HG02798 (cell line): ENCODE data around the gene TMSB10.
A peak's percentile ranks its signal among the peaks of the same experiment; 100 is the strongest.

Source experiments
- ATAC-seq: cut with Tn5 transposase; IDR thresholded peaks from one replicate; pipeline ENCODE4 v1.9.1; 2021; ENCODE audit warnings: mild to moderate bottlenecking; ENCODE audit not compliant: unreplicated experiment, poor library complexity

Gene TMSB10

DNA sequence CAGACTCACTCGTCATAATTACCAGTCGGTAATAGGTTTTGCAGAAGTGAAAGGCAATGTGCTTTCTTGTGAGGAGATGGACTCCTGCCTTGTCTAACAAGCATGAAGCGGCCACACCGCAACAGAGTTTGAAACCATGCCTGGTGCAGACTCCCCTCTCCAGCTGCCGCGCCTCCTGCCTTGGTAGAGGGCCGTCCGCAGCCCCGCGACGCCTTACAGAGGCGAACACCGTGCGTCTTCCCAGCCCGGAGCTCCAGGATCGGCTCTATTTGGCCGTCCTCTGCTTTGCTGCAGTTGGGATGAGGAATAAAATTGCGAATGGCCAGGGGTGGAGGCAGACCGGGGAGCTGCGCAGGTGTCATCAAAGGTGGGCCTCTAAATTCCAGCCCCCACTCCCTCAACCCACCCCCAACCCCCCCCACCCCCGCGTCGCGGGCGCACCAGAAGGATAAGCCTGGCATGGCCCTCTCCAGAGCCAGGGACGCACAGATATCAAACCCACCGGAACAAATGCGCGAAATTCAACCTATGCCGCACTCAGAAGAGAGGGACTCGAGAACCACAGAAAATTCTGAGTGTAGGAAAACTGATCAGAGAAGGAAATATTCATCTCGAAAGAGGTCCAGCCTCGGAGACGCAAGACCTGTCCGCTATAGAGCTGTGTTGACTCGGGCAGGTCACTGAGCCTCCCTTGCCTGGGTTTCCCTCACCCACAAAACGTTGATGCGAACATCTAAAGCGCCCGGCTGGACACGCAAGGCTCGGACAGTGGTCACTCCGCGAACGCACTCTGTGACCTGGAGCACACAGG lies 25.7 kb upstream of the TMSB10 start:
- peak; percentile 63 for ATAC-seq

DNA sequence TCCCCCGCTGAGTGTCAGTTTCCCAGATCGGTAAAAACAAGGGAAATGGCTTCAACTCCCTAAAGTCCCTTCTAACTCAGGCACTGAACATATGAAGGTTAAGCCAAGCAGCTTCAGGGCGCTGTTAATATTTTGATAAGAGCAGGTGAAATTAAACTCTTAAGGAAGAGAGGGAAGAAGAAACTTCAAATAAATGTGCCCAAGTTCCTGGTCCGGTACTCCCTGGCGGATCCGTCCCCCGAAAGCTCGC lies 25.1 kb upstream of the TMSB10 start:
- no peak for ATAC-seq

DNA sequence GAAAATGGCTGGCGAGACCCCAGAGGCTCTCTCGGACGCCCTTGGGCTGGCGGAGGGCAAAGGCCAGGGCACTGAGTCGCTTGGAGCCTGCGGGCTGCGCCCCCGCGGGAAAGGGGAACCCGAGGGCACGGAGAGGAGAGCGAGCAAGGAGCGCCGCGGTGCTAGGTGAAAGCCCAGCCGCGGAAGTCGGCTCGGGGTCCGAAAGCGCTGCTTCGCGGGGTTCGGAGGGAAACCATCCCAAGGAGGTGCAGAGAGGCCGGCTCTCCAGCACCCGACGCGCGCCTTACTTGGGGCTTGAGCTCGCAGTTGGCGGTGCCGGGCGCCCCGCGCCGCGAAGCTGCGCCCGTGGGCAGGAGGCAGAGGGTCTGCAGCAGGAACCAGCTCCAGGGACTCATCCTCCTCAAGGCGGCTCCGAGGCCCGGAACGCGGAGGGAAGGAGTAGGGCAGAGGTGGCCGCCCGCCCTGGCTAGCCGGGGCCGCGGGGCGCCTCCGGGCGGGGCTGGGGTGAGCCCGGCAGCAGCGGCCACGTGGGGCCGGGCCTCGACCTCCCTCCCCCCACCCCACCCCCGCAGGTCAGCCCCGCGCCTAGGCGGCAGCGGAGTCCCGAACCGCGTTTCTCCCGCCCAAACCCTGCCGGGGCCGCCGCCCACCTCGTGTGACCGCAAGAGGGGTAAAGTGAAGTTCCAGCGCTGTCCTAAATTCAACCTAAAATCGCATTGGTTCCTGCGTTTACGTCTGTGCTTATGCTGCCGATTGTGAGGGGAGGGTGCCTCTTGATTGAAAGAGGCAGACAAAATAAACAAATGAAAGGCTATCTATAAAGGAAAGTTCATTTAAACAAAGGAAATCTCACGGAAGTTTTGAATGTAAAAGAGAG lies 24.6 kb upstream of the TMSB10 start, which contains the start of gene TRABD2A:
Gene TRABD2A, minus strand, starts transcription at position 440 of the 877 bp plus-strand sequence. Its CDS starts 45 bp downstream, at position 395.
- ATAC-seq: no peak

DNA sequence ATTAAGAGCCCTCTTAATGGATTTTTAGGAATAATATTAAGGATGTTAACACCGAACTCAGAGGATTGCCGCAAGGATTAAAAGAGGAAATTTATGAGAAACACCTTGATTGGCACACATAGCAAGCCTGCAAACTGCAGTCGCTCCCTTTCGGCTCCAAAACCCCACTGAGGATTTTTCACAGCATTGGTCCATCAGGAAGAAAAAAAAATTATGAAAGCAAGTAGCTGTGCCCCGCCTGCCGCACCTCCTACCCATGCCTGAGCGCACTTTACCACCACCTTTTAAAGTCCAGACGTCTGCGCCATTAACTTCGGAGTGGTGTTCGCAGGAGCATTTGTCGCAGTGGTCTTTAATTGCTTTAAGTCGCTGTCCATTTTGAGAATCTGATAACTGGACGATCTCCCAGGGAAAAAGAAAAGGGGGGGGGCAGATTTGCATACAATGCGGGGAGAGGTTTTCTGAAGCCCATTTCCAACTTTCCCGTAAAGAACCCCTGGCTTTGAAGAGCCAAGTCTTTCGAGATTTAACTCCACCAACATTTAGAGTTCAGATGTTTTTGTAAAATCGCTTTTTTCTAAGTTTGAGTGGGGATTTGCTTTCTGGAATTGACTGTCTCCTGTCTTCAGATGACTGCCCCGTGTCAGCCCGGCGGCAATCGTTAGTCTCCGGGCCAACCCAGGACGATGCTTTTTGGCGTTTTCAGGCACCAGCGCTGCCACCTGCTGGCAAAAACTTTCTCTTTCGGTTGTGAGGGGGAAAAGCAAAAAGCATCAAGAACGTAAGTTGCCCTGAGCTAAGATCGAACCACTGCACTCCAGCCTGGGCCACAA lies 23.7 kb upstream of the TMSB10 start:
- peak; percentile 68 for ATAC-seq

DNA sequence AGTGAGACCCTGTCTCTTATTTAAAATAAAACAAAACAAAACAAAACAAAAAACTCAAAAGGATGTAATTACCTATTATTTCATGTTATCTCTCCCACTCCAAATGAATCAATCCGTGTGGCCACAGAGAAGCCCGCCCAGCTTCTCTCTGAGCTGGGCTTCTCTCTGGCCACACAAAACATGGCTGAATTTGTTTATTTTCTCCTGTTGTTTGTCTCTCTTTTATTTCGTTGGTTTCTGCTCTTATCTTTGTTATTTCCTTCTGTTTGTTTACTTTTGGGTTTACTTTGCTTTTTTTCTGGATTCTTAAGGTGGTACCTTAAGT lies 23.1 kb upstream of the TMSB10 start:
- ATAC-seq: no peak

DNA sequence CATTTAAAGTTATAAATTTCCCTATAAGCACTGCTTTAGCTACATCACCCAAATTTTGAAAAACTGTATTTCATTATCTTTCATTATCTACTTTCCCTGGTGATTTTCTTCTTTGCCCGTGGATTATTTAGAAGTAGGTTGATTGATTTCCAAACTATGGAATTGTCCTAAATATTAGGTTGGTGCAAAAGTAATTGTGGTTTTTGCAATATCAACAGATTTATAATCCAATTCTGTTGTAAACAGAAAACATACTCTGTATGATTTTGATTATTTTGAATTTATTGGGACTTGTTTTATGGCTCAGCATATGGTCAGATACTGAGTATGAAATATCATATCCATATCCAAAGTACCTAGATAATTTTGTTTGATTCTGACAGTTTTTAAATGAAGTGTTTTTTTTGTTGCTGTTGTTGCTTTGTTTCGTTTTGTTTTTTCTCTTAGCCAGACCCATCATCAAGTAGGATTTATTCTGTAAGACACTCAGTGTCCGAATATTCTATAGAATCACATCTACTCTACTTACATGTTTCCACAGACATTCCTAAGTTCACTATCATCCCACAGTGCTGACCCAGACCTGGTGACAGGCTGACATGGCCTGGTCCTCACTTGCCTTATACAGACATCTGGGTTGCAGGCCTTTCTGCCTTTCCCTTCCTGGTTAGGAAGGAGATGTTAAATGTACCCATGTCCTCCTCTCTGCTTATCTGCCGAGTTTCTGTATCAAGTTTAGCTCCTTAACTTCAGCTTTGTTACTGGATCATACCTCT lies 22.5 kb upstream of the TMSB10 start:
- no peak for ATAC-seq

DNA sequence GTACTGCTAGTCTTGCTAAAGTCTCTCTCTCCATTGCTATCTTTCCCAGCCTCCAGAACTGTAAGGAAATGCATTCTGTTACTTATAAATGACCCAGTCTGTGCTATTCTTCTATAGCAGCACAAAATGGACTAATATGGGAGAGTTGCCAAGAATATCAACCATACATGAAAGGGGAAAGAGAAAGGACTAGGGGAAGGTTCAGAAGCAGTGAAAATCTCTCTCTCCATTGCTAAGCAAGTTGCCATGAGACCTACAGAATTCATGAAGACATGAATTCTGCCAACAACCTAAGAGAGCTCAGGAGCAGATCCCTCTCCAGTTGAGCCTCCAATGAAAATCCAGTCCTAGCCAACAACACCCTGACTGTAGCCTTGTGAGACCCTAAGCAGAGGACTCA lies 21.0 kb upstream of the TMSB10 start:
- ATAC-seq: no peak

DNA sequence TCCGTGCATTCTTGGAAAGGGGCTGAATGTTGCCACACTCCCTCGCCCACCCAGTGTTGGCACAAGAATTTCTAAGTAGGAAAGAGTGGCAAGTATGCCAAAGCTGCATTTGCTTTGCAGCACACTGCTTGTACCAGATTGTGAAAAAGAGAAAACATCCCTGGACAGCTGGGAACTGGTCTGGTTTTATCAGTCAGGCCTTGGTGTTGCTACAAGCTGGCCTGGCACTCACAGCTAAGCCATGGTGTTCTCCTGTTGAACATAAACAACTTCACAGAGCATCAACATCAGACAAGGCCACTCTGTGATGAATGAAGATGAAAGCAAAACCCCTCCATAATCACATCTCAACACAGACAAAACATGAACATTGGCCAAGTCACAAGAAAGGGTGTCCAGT lies 20.3 kb upstream of the TMSB10 start:
- ATAC-seq: no peak

DNA sequence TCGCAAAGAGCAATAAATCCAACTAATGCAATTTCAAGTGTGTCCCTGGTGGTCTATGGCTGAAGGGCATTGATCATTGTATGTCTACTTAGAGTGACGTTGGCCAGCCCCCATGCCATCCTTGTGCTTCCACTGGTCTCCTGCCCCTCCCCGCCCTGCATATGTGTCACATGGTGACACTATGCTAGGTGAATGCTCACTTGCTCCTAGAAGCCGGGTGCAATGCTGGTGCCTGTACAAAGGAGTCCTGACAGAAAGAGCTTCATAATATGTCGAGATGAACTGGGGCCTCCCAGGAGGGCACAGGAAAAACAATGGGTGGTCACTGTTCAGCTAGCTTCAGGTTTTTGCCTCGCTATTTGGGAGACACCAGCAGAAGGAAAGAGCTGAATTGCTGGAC lies 18.7 kb upstream of the TMSB10 start:
- ATAC-seq: no peak

DNA sequence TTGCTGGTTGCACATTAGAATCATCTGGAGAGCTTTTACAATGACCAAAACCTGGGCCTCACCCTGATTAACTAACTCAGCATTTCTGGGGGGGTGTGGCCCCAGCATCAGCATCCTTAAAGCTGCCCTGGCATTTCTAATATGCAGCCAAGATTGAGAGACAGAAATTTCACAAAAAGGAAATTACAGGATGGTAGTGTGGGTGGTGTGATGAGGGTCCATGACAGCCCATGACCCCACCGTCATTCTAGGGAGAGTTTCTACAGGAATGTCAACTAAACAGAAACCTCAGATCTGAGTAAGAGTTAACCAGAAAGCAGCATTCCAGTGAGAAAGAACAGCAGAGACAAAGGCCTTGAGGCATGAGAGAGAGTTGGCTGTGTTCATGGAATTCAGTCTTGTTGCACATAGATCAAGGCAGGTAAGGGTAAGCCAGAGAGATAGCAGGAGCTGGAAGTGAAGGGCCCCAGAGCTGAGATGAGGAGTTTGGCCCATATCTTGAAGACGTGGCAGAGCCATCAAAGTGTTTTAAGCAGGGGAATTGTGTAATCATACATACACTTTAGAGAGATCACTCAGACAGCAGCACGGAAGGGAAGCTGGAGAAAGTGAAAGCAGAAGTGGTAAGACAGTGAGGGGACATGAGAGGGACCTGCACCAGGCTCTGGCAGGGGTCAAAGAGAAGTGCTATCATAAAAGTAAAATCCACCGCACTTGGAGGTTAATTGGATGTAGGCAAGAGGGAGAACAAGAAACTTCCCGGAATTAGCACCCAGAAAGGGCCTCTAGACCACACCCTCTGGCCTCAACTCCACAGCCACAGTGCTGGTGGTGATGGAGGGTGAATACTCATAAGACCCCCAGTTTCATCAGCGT lies 16.8 kb upstream of the TMSB10 start:
- ATAC-seq: peak; percentile 97

DNA sequence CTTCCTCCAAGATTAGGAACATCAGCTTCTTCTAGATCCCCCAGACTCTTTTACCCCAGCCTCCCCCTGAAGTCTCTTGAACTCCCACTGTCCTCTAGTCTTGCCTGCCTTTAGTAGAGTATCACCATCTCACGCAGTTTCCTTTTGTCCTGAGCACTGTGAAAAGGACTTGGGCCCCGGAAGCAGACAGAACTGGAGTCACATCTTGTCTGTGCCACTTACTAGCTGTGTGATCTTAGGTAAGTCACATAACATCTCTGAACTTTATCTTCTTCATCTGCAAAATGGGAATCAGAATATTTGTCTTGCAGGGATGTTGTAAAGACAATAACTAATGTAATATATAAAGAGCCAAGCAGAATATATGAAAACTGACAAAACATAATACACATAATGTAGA lies 16.1 kb upstream of the TMSB10 start:
- ATAC-seq: no peak

DNA sequence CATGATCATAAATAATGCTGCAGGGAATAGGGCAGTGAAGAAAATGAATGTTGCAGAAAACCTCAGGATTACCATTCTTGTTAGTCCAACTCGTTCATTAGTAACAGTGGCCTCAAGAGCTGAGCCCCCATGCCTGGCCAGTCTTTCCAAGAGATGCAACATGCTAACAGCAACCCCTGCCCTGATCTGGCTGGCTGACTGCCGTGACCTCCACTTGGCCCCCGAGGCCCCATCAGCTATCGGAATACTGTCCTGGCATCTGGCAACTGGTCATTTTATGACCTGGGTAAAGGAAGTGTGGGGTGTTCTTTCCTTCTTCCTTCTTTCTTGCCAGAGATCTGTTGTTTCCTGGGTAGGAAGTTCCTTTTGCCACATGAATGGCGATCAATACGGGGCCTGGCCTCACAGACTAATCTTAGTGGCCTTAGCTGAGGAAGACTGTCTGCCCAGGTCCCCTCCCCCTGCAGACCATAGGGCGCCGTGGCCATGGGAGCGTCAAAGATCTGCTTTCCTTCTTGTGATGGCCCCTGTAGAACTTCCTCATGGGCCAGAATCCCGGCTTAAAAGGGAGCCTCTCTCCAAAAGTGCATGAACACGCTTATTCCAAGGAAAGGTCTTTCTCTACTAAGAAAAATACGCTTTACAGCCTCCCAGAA lies 14.0 kb upstream of the TMSB10 start:
- ATAC-seq: no peak

DNA sequence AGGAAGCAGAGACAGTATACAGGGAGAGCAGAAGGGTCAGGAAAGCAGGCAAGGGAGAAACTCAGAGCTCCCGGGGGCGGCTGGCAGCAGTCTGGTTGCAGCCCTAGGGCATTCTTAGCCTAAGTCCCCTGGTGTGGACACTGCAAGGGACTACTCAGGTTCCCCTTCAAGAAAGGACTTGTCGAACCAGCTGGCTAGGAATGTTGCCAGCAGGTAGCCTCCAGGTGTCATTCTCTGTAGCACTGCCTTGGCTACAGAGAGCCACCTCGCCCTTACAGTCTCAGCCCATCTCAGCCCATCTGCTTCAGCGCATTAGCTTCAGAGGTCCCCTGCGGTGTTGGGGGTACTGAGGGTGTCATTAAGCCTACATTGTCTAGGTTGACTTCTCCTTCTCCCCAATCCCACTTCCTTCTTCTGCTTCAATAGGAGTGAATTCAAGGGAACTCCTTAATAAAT lies 11.3 kb upstream of the TMSB10 start:
- no peak for ATAC-seq

DNA sequence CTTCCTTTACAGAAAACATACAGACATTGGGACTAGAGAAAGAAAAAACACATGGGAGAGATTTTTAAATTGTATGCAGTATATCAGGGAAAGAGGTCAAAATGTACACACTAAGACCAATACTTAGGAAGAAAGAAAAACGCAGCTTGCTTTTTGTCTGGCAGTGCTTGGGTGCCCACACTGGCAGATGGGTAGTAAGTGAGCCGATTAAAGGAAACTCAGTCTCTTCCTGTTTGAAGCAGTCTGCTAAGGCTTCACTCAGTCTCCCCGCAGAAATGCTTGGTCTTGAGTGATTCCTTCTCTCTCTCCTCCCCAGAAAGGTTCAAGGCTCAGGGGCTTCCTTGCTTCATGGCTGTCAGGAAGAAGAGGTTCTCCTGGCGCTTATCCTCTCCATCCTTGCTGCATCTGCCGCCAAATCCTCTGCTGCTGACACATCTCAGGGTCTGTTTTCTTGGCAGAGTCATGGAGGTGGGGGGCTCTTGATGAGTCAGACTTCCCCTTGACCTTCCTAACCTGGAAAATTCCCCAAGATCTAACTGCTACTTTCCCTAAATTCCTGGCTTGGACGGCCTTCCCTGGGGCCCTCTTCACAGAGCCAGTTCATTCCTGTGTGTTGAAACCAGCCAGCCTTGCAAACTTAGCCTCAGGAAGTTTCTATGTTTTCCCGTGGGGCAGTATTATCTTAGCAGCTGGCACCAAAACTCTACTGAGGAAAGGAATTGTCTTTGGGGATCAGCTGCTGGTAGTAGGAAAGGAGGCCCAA lies 10.5 kb upstream of the TMSB10 start:
- ATAC-seq: no peak

DNA sequence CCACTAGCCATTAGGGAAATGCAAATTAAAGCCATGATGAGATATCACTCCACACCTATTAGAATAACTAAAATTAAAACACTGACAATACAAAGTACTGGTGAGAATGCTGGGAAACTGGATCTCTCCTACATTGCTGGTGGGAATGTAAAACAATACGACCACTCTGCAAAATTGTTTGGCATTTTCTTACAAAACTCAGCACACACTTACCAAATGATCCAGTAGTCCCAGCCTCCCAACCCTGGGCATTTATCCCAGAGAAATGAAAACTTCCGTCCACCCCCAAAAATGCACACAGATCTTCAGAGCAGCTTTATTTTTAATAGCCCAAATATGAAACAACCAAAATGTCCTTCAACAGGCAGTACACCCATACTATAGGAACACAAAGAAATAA lies 8.9 kb upstream of the TMSB10 start:
- no peak for ATAC-seq

DNA sequence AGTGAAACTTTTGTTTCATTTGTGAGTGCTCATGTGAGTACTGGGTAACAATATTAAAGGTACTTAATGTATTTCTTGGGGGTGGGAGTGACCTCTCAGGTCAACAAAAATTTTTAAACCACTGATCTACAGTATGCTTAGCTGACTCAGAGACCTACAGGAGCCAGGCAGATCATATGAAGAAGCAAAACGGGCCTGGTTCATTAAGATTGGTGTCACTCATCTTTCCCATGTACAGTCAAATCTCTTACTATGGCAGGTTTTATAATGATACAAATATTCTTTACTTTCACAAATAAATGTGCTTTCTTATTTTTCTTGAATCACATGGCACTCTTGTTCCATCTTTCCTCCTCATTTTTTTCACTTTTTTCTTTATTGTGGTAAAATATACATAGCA lies 7.7 kb upstream of the TMSB10 start:
- ATAC-seq: no peak

DNA sequence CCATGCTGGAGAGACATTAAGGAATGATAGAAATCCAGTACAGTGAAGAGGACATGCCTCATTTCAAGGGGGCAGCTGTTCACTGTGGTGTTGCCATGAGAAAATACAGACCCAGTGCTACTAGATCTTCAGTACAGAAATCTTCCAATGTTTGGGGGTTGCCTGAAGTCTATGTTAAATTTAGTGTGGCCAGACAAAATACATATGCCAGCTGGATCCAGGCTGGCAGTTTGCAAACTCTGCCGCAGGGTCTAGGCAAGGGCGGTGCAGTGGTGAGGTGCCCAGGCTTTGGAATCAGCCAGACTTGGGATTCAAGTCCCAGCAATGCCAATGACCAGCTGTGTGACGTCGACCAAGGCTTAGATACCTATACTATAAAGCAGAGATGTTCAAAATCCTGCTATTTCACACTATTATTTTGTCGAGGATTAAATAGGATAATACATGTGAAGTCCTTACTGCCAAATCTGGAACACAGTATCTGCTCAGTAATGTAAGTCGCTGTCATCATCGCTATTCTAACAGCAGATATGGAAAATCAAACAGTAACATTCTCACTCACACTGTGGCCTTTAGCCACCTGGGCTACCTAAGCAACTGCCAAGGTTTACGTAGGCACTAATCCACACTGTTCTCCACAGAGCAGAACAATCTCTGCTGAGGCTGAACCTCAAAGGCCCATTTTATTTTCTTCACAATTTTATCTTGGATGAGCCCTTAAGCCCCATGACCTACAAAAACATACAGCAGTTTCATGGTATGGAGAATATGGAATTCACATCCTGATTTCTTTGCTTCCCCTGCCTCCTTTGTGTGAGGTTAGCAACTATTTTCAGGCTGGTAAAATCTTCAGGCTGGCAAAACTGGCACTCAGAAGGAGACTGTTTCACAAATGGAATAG lies 5.9 kb upstream of the TMSB10 start:
- no peak for ATAC-seq
